GM21515 (cell line): ENCODE results near the gene SULT1E1.
"Not testable (repeated sequence)": the region's sequence is repeated elsewhere in the genome, so short reads cannot be mapped to it uniquely, and the experiment has no call there.

Source experiments
- ATAC-seq: cut with Tn5 transposase; IDR thresholded peaks from one replicate; pipeline ENCODE4 v1.9.1; 2021; ENCODE audit not compliant: unreplicated experiment

The SULT1E1 gene

GRCh38 chr4:69848028-69848427 is 11.9 kb downstream of the SULT1E1 start:
- no peak for ATAC-seq

- no peak for ATAC-seq
These were observed 16.0 kb downstream of the SULT1E1 start for GRCh38 chr4:69843932-69844331.

GRCh38 chr4:69843301-69843700 is 16.6 kb downstream of the SULT1E1 start:
- no peak for ATAC-seq

DNA sequence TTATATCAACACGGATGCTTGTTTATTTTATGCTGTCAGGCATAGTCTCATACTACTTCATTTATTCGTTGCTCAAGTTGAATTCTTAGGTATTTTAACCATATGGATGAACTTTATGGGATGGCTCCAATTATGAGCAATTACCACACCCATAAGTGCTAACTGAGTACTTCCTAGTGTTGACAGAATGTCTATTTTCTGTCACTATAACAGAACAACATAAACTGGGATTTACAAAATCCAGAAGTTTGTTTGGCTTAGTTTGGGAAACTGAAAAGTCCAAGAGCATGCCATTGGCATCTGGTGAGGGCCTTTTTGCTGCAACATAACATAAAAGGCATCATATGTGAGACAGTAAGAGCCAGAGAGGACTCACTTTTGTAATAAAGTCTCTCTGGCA is 21.0 kb downstream of the SULT1E1 start:
- no peak for ATAC-seq

GRCh38 chr4:69836287-69836686 is 23.7 kb downstream of the SULT1E1 start:
- ATAC-seq = no peak

GRCh38 chr4:69835766-69836165 is 24.2 kb downstream of the SULT1E1 start:
- ATAC-seq = no peak

DNA sequence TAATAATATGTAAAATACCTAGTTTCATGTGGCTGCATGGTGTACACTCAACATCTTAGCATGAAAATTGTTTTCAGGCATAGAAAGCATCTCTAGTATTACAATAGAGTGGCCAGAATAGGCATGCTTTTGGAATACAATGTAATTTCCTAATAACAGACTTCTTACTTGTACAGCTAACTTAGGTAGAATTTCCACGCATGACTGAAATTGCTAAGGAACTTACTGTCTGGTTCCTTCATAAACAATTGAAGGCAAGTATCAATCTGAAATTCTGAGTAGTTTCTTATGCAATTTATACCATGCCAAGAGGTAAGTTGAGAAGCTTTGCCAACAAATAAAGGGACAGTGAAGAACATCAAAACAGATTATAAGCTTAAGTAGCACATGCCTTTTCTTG is 26.7 kb downstream of the SULT1E1 start:
- ATAC-seq = no peak

DNA sequence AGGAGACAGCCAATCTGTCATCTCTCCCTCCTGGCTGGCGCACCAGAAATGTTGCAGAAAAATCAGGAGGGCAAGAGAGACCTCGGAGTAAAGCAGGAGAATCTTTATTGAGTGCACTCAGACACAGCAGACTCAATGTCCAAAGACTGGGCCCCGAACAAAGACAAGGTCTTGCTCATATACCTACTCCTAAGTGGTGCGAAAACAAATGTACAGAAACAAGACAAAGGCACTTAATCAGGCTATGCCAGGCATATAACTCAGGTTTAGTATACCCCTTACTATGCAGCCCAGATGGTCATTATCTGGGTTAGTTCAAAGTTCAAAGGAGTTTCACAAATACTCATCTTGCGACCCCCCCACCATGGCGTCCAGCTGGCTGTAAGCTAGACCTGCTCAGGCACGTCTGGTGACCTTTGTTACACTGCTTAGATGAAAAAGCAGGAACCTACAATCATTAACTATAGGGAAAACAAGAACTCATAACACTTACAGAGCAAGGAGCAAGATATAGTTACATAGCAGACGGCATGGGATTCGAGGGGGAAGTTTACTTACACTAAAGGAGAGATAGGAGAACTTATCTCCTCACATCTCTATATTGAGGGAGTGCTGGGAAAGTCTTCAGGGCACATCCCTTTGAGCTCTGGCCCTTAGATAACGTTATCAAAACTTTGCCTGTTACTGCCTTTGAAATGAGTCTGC is 27.5 kb downstream of the SULT1E1 start:
- ATAC-seq = no peak

GRCh38 chr4:69831646-69832325 is 28.2 kb downstream of the SULT1E1 start:
- ATAC-seq = peak; percentile 95

DNA sequence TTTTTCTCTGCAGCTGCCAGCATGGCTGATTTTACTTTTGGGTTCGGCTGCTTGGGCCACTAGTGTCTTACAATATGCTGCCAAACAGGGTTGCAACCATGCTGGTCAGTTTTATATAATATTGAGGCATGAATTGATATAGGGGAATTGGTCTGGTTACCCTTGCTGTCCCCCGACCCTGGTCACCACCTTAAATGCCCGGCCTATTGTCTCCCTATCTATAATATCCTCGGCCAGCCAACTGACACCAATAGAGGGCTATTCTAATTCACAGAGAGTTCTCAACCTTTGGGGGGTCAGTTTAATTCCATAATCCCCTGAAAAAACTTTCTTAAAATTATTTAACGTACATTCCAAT is 28.7 kb downstream of the SULT1E1 start:
- no peak for ATAC-seq

- peak; percentile 39 for ATAC-seq
These were observed 29.2 kb downstream of the SULT1E1 start for GRCh38 chr4:69830560-69831269.

DNA sequence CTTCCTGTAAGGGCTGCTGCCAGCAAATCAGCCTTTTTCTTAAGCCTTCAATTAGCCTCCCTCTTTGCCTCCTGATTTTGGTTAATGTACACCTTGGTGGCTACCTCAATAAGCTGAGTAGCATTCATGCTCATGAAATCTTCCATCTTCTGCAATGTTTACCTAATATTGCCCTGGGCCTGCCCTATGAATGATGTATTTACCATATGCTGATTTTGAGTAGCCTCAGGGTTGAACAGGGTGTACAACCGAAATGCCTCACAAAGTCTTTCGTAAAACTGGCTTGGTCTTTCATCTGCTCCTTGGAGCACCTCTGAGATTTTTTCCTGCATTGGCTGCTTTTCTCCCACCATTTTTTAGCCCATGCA is 29.8 kb downstream of the SULT1E1 start:
- ATAC-seq = no peak

DNA sequence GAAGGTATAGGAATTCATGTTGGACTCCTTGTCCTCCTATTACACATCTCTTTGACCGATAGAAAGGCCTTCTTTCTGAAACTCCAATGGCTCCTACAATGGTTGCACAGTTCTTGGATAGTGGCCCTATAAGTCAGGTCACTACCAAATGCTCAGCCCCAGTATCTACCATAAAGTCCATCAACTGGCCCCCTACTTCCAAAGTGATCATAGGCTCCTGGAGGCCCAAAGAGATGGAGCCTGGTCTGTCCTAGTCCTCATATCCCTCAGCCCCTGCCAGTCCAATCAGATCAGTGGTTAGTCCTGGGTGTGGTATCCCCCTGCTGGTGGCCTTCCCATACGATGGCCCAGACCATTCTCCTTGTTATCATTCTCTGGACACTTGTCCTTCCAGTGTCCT is 30.3 kb downstream of the SULT1E1 start:
- ATAC-seq = no peak

- no peak for ATAC-seq
These were observed 31.1 kb downstream of the SULT1E1 start for GRCh38 chr4:69828828-69829227.

GRCh38 chr4:69825056-69825455 is 34.9 kb downstream of the SULT1E1 start:
- ATAC-seq = not testable (repeated sequence)

GRCh38 chr4:69823481-69824186 is 36.3 kb downstream of the SULT1E1 start:
- ATAC-seq = peak; percentile 79

GRCh38 chr4:69823048-69823447 is 36.9 kb downstream of the SULT1E1 start:
- ATAC-seq = no peak

DNA sequence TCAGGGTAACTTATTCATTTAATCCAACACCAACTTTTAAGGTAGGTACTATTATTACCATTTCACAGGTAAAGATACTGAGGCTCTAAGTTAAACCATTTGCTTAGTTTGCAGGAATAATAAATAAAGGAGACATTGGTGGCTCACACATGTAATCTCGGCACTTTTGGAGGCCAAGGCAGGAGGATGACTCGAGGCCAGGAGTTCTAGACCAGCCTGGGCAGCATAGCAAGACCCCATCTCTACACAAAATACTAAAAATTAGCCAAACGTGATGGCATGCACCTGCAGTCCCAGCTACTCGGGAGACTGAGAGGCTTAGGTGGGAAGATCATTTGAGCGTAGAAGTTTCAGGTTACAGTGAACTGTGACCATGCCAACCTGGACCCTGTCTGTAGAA is 37.7 kb downstream of the SULT1E1 start:
- ATAC-seq = no peak

DNA sequence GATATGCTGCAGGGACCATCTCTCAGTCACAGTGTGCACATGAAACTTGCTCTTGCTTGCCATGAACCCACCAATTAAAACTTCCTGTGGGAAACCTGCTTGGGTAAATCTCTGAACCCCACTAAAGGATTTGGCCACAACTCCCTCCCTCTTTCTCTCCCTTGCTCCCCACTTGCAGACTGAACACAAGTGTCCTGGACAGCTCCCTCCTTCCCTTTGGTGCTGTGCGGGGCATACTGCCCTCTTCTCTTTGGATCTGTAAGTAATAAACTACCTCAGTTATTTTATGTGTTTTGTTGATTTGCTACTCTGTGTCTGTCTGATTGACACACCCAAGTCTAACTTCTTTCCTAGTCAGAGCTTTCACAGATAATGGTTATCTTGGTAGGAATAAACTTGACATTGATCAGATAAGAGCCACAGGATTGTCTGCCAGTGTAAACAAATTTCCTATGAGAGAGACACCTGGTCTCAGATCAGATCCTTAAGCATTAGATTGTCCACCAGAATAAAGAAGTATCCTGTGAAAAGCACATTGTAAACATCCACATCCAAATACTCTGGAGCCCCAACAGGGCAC is 41.8 kb downstream of the SULT1E1 start:
- no peak for ATAC-seq

DNA sequence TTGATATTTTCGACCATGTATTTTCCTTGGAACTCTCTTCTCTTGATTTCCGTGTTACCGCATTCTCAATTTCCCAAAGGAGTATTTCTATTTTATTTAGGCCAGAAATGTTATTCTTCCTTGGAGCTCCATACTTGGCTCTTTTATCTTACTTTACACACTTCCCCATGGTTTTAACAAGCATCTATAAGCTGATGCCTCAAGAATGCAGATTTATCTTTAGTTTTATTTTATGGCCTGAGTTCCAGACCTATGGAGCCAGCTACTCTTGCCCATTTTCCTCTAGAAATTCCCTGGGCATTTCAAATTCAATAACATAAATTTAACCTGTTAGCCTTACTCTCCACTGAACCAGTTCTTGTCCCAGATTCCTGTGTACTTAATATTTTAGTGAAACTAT is 43.7 kb downstream of the SULT1E1 start:
- no peak for ATAC-seq

- no peak for ATAC-seq
These were observed 46.3 kb downstream of the SULT1E1 start for GRCh38 chr4:69813628-69814027.
